ENCODE results near the gene CENPO.

GRCh38 chr2:24840962-24841945 is 48.0 kb downstream of the CENPO start:
- no peak for TF ChIP-seq POLR2A (IDR thresholded peaks at IDR 0.05; ENCODE audit: low read depth, low read length)
- TF ChIP-seq CTCF (IDR thresholded peaks at IDR 0.05; ENCODE audit: extremely low read depth in 1 of 2, insufficient read depth in 1 of 2, low read depth in 1 of 2, low read length in 2 of 2) = no peak
- TF ChIP-seq MYC (IDR thresholded peaks at IDR 0.05; ENCODE audit: low read depth, low read length) = no peak
- no peak for TF ChIP-seq JUN (IDR thresholded peaks at IDR 0.05; ENCODE audit: borderline replicate concordance, insufficient read depth, insufficient read length, low read depth)
- TF ChIP-seq MAX (IDR thresholded peaks at IDR 0.05; ENCODE audit: insufficient read depth, insufficient read length) = no peak
- no peak for TF ChIP-seq POLR2AphosphoS5 (IDR thresholded peaks at IDR 0.05; ENCODE audit: insufficient read depth, low read depth, low read length)
- TF ChIP-seq EZH2 (IDR thresholded peaks at IDR 0.05; ENCODE audit: borderline replicate concordance, low read depth, low read length, severe bottlenecking) = no peak

Data from endothelial cell of umbilical vein (primary cell).